Heart left ventricle (tissue), 16 donors: ENCODE measurements around the gene AURKAIP1. TPM values are rescaled to one million over a fixed set of nuclear protein-coding genes. Genes with fewer than 3 reads are reported as not detected.

Source experiments
- ATAC-seq, 4 donors: fragments of 200-7000 bp; cut with Tn5 transposase; one replicate each; pipeline ENCODE4 v1.9.1; 2020 to 2022; ENCODE audit warnings: moderate library complexity in 4 of 4, mild to moderate bottlenecking in 3 of 4, moderate number of reproducible peaks in 1 of 4
- DNase-seq, 5 donors: peaks; one replicate each; pipeline ENCODE4 v3.0.0-alpha.2; 2020
- H3K27ac ChIP-seq, 12 donors: fragments of 200-600 bp; sonication (generic) in 4 of 12; one replicate each; pipeline versions ENCODE4 v1.5.0 to v1.8.0; 2016 to 2022; ENCODE audit warnings: mild to moderate bottlenecking in 2 of 12
- H3K27me3 ChIP-seq, 9 donors: fragments of 200-600 bp; sonication (generic) in 2 of 9; one replicate each; pipeline versions ENCODE4 v1.5.1 to v1.8.0; 2016 to 2022; ENCODE audit warnings: mild to moderate bottlenecking in 3 of 9
- H3K36me3 ChIP-seq, 9 donors: fragments of 200-600 bp; sonication (generic) in 2 of 9; one replicate each; pipeline versions ENCODE4 v1.5.0 to v1.8.0; 2018 to 2022; ENCODE audit warnings: mild to moderate bottlenecking in 2 of 9
- H3K4me1 ChIP-seq, 12 donors: fragments of 200-600 bp; sonication (generic) in 4 of 12; one replicate each; pipeline versions ENCODE4 v1.5.0 to v1.8.0; 2016 to 2022; ENCODE audit warnings: mild to moderate bottlenecking in 3 of 12
- H3K4me3 ChIP-seq, 12 donors: fragments of 200-600 bp; sonication (generic) in 4 of 12; one replicate each; pipeline versions ENCODE4 v1.5.0 to v1.8.0; 2017 to 2022; ENCODE audit warnings: mild to moderate bottlenecking in 9 of 12, moderate library complexity in 4 of 12
- H3K9me3 ChIP-seq, 12 donors: fragments of 200-600 bp; sonication (generic) in 4 of 12; one replicate each; pipeline versions ENCODE4 v1.5.0 to v1.8.0; 2016 to 2022; ENCODE audit warnings: mild to moderate bottlenecking in 1 of 12
- POLR2A ChIP-seq, 2 donors: fragments of 450-650 bp; IDR thresholded peaks; one replicate each; pipeline ENCODE4 v1.6.1; 2017; ENCODE audit warnings: antibody characterized with exemption in 2 of 2, mild to moderate bottlenecking in 2 of 2, moderate library complexity in 2 of 2
- WGBS, 4 donors: extraction: QIAGEN DNeasy Blood & Tissue Kit in 2 of 4; methylation state at CpG; one replicate each; pipeline versions ENCODE4 v1.1.5 to v1.1.7; 2013 to 2018; 5-methylcytosine and 5-hydroxymethylcytosine counted together
- intact Hi-C, 10 donors: fragments of 100-400 bp; cut with DNase I; formaldehyde crosslinking; loops; one replicate each; pipeline versions ENCODE4 v1.11.1 to v1.14.2; 2022
- polyA plus RNA-seq, 2 donors: library from polyadenylated mRNA; stranded (reverse); fragments of 200-250 nt; gene quantifications; one replicate each; pipeline ENCODE4 v1.2.3, GENCODE V29; 2013
- total RNA-seq, 9 donors: library from RNA; depleted of rRNA in 2 of 9; stranded (reverse); fragments of >200 nt in 2 of 9; fragmentation: NEBNext Ultra II Directional in 3 of 9; extraction: Animal tissue kit (Norgen Biotek cat#: 25700) in 3 of 9; gene quantifications; one replicate each; pipeline versions ENCODE4 v1.1.0 to v1.2.4, GENCODE V29; 2016 to 2023
- TF ChIP-seq, protein P1 (sequence below), 12 donors: fragments of 200-600 bp; sonication (generic) in 4 of 12; IDR thresholded peaks; one replicate each; pipeline versions ENCODE4 v1.5.0 to v1.8.0; 2018 to 2022; ENCODE audit warnings: antibody characterized with exemption in 12 of 12, mild to moderate bottlenecking in 5 of 12
- donor health status: ischemic (EF 13 %, LVEDD 7.1; RV severe dilation, severe dysfunction).
- donor health status: healthy with polysubstance abuse.
- donor health status: DM: no; HTN: yes; CAD: no.
- donor health status: DM: no; HTN: no; CAD: no.
- donor health status: ischemic (EF 25% LVEDD 6.9; RV normal size, moderate dysfunction).
- donor health status: ischemic (EF 25% LVEDD 5.7; RV mildly dilated, moderate dysfunction).
- donor health status: healthy.
- donor health status: DM: yes; HTN: yes; CAD: no.
- donor health status: ischemic (EF 35%, LVEDD 5.7; RV mildly dilated, moderate dysfunction).
- donor health status: nonischemic (EF 11% LVEDD 7.7; RV severe dilation, severe dysfunction).
- donor health status: DM: yes; HTN: yes; CAD: no.
- donor health status: PGD.
- donor health status: ischemic (EF 29% LVEDD 5.4; RV normal size, mild dysfunction).
- donor health status: nonischemic (EF 23%, LVEDD 6.1; RV moderate dilation, normal function).

Gene AURKAIP1
- total and polyA plus RNA-seq, 11 donors = 157 to 465 (median 192) TPM

GRCh38 chr1:1336446-1336845, 38.6 kb downstream of the AURKAIP1 start:
- DNase-seq (no peak), ATAC-seq (no peak)
- H3K4me1 ChIP-seq = peaks cover 0 to 2% (median 0%) of the 10 kb centered on the region in 12 donors
- WGBS, 4 donors = 91 to 94% (median 92%) methylated on average over 13 to 26 of the region's 26 CpGs
- H3K9me3 ChIP-seq = no peaks in the 10 kb centered on the region
- H3K27me3 ChIP-seq = no peaks in the 10 kb centered on the region
- TF ChIP-seq, protein P1, sequence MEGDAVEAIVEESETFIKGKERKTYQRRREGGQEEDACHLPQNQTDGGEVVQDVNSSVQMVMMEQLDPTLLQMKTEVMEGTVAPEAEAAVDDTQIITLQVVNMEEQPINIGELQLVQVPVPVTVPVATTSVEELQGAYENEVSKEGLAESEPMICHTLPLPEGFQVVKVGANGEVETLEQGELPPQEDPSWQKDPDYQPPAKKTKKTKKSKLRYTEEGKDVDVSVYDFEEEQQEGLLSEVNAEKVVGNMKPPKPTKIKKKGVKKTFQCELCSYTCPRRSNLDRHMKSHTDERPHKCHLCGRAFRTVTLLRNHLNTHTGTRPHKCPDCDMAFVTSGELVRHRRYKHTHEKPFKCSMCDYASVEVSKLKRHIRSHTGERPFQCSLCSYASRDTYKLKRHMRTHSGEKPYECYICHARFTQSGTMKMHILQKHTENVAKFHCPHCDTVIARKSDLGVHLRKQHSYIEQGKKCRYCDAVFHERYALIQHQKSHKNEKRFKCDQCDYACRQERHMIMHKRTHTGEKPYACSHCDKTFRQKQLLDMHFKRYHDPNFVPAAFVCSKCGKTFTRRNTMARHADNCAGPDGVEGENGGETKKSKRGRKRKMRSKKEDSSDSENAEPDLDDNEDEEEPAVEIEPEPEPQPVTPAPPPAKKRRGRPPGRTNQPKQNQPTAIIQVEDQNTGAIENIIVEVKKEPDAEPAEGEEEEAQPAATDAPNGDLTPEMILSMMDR (IDR thresholded peaks at IDR 0.05) = no peak
- no peak for TF ChIP-seq POLR2A (IDR thresholded peaks at IDR 0.05)
- intact Hi-C loops = no loop called here
- H3K36me3 ChIP-seq = peaks cover 0 to 50% (median 34%) of the 10 kb centered on the region in 9 donors
- H3K27ac ChIP-seq = no peak overlapping the region
- H3K4me3 ChIP-seq = no peak overlapping the region

- 90 to 93% (median 91%) methylated on average over 7 to 21 of the region's 21 CpGs for WGBS, 4 donors
- H3K36me3 ChIP-seq = peaks cover 0 to 46% (median 30%) of the 10 kb centered on the region in 9 donors
- no peaks in the 10 kb centered on the region for H3K9me3 ChIP-seq
- no peaks in the 10 kb centered on the region for H3K27me3 ChIP-seq
- intact Hi-C loops = no loop called here
- TF ChIP-seq, protein P1 (IDR thresholded peaks at IDR 0.05) = no peak
- no peak for TF ChIP-seq POLR2A (IDR thresholded peaks at IDR 0.05)
- peaks cover 0 to 8% (median 4%) of the 10 kb centered on the region in 12 donors for H3K4me1 ChIP-seq
- no peak for DNase-seq
- ATAC-seq = no peak
- no peak overlapping the region for H3K27ac ChIP-seq
- no peak overlapping the region for H3K4me3 ChIP-seq
Observed at GRCh38 chr1:1335792-1336248, 39.2 kb downstream of the AURKAIP1 start.

DNA sequence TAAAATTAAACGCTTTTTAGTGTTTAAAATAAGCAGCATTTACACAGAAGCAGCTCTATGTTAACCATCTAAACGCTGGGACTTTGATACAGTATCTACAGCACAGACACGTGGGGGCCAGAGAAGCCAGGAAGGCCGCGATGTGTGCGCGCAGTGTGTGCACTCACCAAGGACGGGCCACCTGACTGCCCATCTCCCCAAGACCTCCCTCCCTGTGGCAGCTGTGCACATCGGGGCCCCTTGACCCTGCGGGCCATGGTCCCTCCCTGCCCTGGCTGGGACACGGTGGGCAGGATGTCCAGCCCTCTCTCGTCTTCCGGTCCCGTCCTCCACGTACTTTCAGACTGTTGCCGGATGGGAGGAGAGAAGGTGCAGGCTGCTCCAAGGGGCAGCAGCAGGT, 39.7 kb downstream of the AURKAIP1 start:
- intact Hi-C loops = no loop called here
- no peak overlapping the region for H3K4me3 ChIP-seq
- ATAC-seq (no peak), DNase-seq (no peak)
- no peaks in the 10 kb centered on the region for H3K9me3 ChIP-seq
- no peak overlapping the region for H3K27ac ChIP-seq
- no peaks in the 10 kb centered on the region for H3K27me3 ChIP-seq
- TF ChIP-seq, protein P1 (IDR thresholded peaks at IDR 0.05) = no peak
- TF ChIP-seq POLR2A (IDR thresholded peaks at IDR 0.05) = no peak
- 62 to 77% (median 69%) methylated on average over 14 to 16 of the region's 16 CpGs for WGBS, 4 donors
- H3K36me3 ChIP-seq = peaks cover 0 to 44% (median 26%) of the 10 kb centered on the region in 9 donors
- peaks cover 0 to 14% (median 8%) of the 10 kb centered on the region in 12 donors for H3K4me1 ChIP-seq

DNA sequence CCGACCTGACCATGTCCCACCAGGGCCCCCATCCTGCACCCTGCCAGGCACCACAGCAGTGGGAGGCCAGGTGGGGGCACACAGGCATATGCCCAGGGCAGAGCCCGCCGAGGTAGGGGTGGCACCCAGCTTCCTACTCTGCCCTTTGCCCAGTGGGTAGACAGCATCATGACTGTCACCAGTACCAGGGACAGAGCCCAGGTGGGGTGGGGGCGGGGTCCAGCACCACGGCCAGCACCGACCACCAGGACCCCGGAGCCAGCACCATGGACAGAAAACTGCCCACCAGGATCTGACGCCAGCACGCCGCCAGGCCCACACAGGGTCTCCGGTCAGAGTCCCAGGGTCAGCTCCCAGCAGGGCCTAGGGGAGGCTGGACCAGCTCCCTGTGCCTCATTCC, 40.2 kb downstream of the AURKAIP1 start:
- Histone ChIP-seq H3K27ac (no peak overlapping the region), H3K4me1 (peaks cover 0 to 18% (median 8%) of the 10 kb centered on the region in 12 donors), H3K4me3 (no peak overlapping the region), H3K36me3 (peaks cover 0 to 40% (median 22%) of the 10 kb centered on the region in 9 donors), H3K27me3 (no peaks in the 10 kb centered on the region), H3K9me3 (no peaks in the 10 kb centered on the region)
- intact Hi-C loops = no loop called here
- DNase-seq = no peak
- TF ChIP-seq, protein P1 (IDR thresholded peaks at IDR 0.05) = no peak
- no peak for TF ChIP-seq POLR2A (IDR thresholded peaks at IDR 0.05)
- 57 to 67% (median 64%) methylated on average over 8 to 11 of the region's 11 CpGs for WGBS, 4 donors
- ATAC-seq = no peak
